H1 (cell line): ENCODE measurements around the gene SAP30L. TPM values are rescaled to one million over a fixed set of nuclear protein-coding genes. Genes with fewer than 3 reads are reported as not detected.

Experiments
- CTCF ChIA-PET: fragments of 300-600 bp; sonication (Branson Sonifier 250); formaldehyde crosslinking; loops from one replicate; lab custom pipeline; 2021; ENCODE audit not compliant: partially characterized antibody; lab: Charles Lee
- POLR2A ChIA-PET: fragments of 300-600 bp; sonication (Branson Sonifier 250); formaldehyde crosslinking; loops from one replicate; lab custom pipeline; 2021; ENCODE audit warnings: inconsistent platforms; ENCODE audit not compliant: partially characterized antibody; lab: Charles Lee
- DNase-seq, 2 experiments: peaks; one replicate each; pipeline versions ENCODE4 v3.0.0 to v3.0.0-alpha.2; 2010 to 2022; ENCODE audit warnings: low spot score in 2 of 2, low read depth in 1 of 2, mixed read lengths in 1 of 2
- FAIRE-seq: peaks from 2 replicates; lab custom pipeline; 2011; peaks lifted over from hg19 to GRCh38; lab: Jason Lieb, UNC
- H2AFZ ChIP-seq: 2 replicates; pipeline ENCODE4 v1.8.1; 2012; ENCODE audit warnings: low read length, inconsistent platforms
- H2AK5ac ChIP-seq: 2 replicates; pipeline ENCODE4 v1.6.1; 2013; ENCODE audit warnings: low read depth, low read length
- H2BK120ac ChIP-seq: replicated peaks from 2 replicates; pipeline ENCODE3; 2013; ENCODE audit warnings: low read depth, low read length, inconsistent platforms
- H2BK12ac ChIP-seq: 2 replicates; pipeline ENCODE4 v1.6.1; 2013; ENCODE audit warnings: low read depth, low read length
- H2BK15ac ChIP-seq: 2 replicates; pipeline ENCODE4 v1.6.1; 2013; ENCODE audit warnings: low read length
- H2BK20ac ChIP-seq: 2 replicates; pipeline ENCODE4 v1.6.1; 2013; ENCODE audit warnings: low read length
- H2BK5ac ChIP-seq: 2 replicates; pipeline ENCODE4 v1.6.1; 2013; ENCODE audit warnings: low read depth, low read length
- H3K14ac ChIP-seq: 2 replicates; pipeline ENCODE4 v1.6.1; 2013; ENCODE audit warnings: inconsistent platforms; ENCODE audit not compliant: insufficient read length
- H3K18ac ChIP-seq: 2 replicates; pipeline ENCODE4 v1.6.1; 2013; ENCODE audit warnings: low read length; ENCODE audit errors: extremely low read depth
- H3K23ac ChIP-seq: 2 replicates; pipeline ENCODE4 v1.6.1; 2013; ENCODE audit warnings: inconsistent platforms; ENCODE audit not compliant: insufficient read length
- H3K23me2 ChIP-seq: 2 replicates; pipeline ENCODE4 v1.6.1; 2013; ENCODE audit warnings: low read depth, low read length
- H3K27ac ChIP-seq: 2 replicates; pipeline ENCODE4 v1.6.1; 2011; ENCODE audit warnings: low read depth, low read length, inconsistent platforms
- H3K27me3 ChIP-seq, 4 experiments: replicated peaks in 1 of 4; 1 replicate in 1 of 4; 2 replicates in 3 of 4; pipeline versions ENCODE4 v1.6.1 to v1.8.1; 2011 to 2013; ENCODE audit warnings: low read length in 3 of 4, mild to moderate bottlenecking in 3 of 4, inconsistent platforms in 2 of 4, mixed read lengths in 2 of 4, moderate library complexity in 1 of 4; ENCODE audit not compliant: control insufficient read depth in 3 of 4, insufficient read depth in 3 of 4; ENCODE audit errors: extremely low read depth in 1 of 4
- H3K36me3 ChIP-seq, 4 experiments: 2 replicates each; pipeline versions ENCODE4 v1.6.1 to v1.8.1; 2011 to 2013; ENCODE audit warnings: mild to moderate bottlenecking in 4 of 4, low read length in 3 of 4, moderate library complexity in 2 of 4, control low read depth in 1 of 4, inconsistent platforms in 1 of 4; ENCODE audit not compliant: insufficient read depth in 4 of 4, control insufficient read depth in 2 of 4
- H3K4ac ChIP-seq: replicated peaks from 2 replicates; pipeline ENCODE3; 2013; ENCODE audit warnings: low read length, low read depth, mixed read lengths, inconsistent platforms; ENCODE audit not compliant: insufficient read length
- H3K4me1 ChIP-seq, 4 experiments: replicated peaks in 1 of 4; 1 replicate in 1 of 4; 2 replicates in 3 of 4; pipeline versions ENCODE4 v1.6.1 to v1.8.1; 2011 to 2013; ENCODE audit warnings: low read length in 3 of 4, inconsistent platforms in 2 of 4, mixed read lengths in 1 of 4; ENCODE audit not compliant: insufficient read depth in 4 of 4, control insufficient read depth in 3 of 4
- H3K4me2 ChIP-seq, 2 experiments: 2 replicates each; pipeline versions ENCODE4 v1.6.1 to v1.8.1; 2011 to 2013; ENCODE audit warnings: low read depth in 2 of 2, low read length in 2 of 2, control low read depth in 1 of 2, inconsistent platforms in 1 of 2, mild to moderate bottlenecking in 1 of 2; ENCODE audit not compliant: insufficient read depth in 1 of 2
- H3K4me3 ChIP-seq, 4 experiments: fragments of 200-600, 300-600 bp in 1 of 4; sonication (generic), shearing (Covaris generic), sonication (Bioruptor Twin) in 1 of 4; 2 replicates each; pipeline versions ENCODE4 v1.5.1 to v1.8.1; 2011 to 2016; ENCODE audit warnings: low read length in 4 of 4, low read depth in 3 of 4, control low read depth in 2 of 4, inconsistent platforms in 2 of 4, mild to moderate bottlenecking in 2 of 4, mixed read lengths in 1 of 4, moderate library complexity in 1 of 4; ENCODE audit not compliant: insufficient read depth in 2 of 4; ENCODE audit errors: extremely low read depth in 1 of 4
- H3K56ac ChIP-seq: replicated peaks from 2 replicates; pipeline ENCODE3; 2013; ENCODE audit warnings: low read depth, mild to moderate bottlenecking, mixed read lengths, low read length, inconsistent platforms; ENCODE audit not compliant: insufficient read length
- H3K79me1 ChIP-seq: 2 replicates; pipeline ENCODE4 v1.6.1; 2013; ENCODE audit warnings: low read depth, low read length, control low read depth
- H3K79me2 ChIP-seq, 2 experiments: 2 replicates each; pipeline versions ENCODE4 v1.6.1 to v1.8.1; 2012 to 2013; ENCODE audit warnings: low read length in 2 of 2, mild to moderate bottlenecking in 2 of 2, inconsistent platforms in 1 of 2; ENCODE audit not compliant: insufficient read depth in 2 of 2, control insufficient read depth in 1 of 2
- H3K9ac ChIP-seq, 4 experiments: replicated peaks in 1 of 4; 1 replicate in 1 of 4; 2 replicates in 3 of 4; pipeline versions ENCODE4 v1.6.1 to v1.8.1; 2011 to 2013; ENCODE audit warnings: low read depth in 3 of 4, low read length in 3 of 4, control low read depth in 2 of 4, mild to moderate bottlenecking in 2 of 4, moderate library complexity in 2 of 4, inconsistent platforms in 1 of 4; ENCODE audit errors: extremely low read depth in 1 of 4
- H3K9me3 ChIP-seq, 2 experiments: 2 replicates each; pipeline versions ENCODE4 v1.6.1 to v1.8.1; 2012 to 2013; ENCODE audit warnings: mild to moderate bottlenecking in 2 of 2, moderate library complexity in 2 of 2, control low read depth in 1 of 2, inconsistent platforms in 1 of 2, low read depth in 1 of 2, low read length in 1 of 2, mixed read lengths in 1 of 2; ENCODE audit not compliant: insufficient read depth in 2 of 2
- H4K20me1 ChIP-seq, 2 experiments: replicated peaks in 1 of 2; 2 replicates each; pipeline versions ENCODE3 to v1.8.1; 2011 to 2013; ENCODE audit warnings: inconsistent platforms in 2 of 2, low read length in 2 of 2, mild to moderate bottlenecking in 1 of 2; ENCODE audit not compliant: insufficient read depth in 2 of 2, control insufficient read depth in 1 of 2
- H4K5ac ChIP-seq: 2 replicates; pipeline ENCODE4 v1.6.1; 2013; ENCODE audit warnings: low read length, low read depth, mixed read lengths, inconsistent platforms; ENCODE audit not compliant: insufficient read length
- H4K8ac ChIP-seq: 2 replicates; pipeline ENCODE4 v1.8.0; 2013; ENCODE audit warnings: mild to moderate bottlenecking, moderate library complexity, low read length, inconsistent platforms; ENCODE audit not compliant: insufficient read depth; ENCODE audit errors: extremely low read depth
- H4K91ac ChIP-seq: replicated peaks from 2 replicates; pipeline ENCODE3; 2013; ENCODE audit warnings: low read length, mixed read lengths, inconsistent platforms; ENCODE audit not compliant: insufficient read length
- ASH2L ChIP-seq: fragments of 200-600, 300-600 bp; sonication (generic); IDR thresholded peaks from one replicate; pipeline ENCODE4 v1.7.1; 2017; ENCODE audit warnings: low read length
- CTBP2 ChIP-seq: IDR thresholded peaks from 2 replicates; pipeline ENCODE4 v1.7.0; 2011; ENCODE audit warnings: borderline replicate concordance, mild to moderate bottlenecking, moderate library complexity, mixed read lengths, low read length; ENCODE audit not compliant: insufficient read depth, insufficient read length
- JUND ChIP-seq: IDR thresholded peaks from 2 replicates; pipeline ENCODE4 v1.6.1; 2011; ENCODE audit warnings: mild to moderate bottlenecking, improper control_type of control experiment, low read length
- KDM4A ChIP-seq: IDR thresholded peaks from one replicate; pipeline ENCODE4 v1.7.1; 2012; ENCODE audit warnings: low read depth, mild to moderate bottlenecking, moderate library complexity, low read length, inconsistent platforms; ENCODE audit not compliant: severe bottlenecking
- SAP30 ChIP-seq: fragments of 300-600 bp; sonication (generic); IDR thresholded peaks from 2 replicates; pipeline ENCODE4 v1.7.1; 2012; ENCODE audit warnings: low read length, moderate library complexity, mild to moderate bottlenecking, inconsistent platforms; ENCODE audit not compliant: insufficient read depth, insufficient replicate concordance
- WGBS, 2 experiments: shearing (Covaris generic) in 1 of 2; methylation state at CpG; one replicate each; pipeline versions ENCODE4 v1.1.6 to v1.1.7; 2013 to 2015; ENCODE audit warnings: low lambda C conversion rate in 2 of 2, mixed read lengths in 2 of 2, inconsistent platforms in 1 of 2, low coverage in 1 of 2, missing lambda C conversion rate in 1 of 2; ENCODE audit not compliant: insufficient replicate concordance in 2 of 2, insufficient coverage in 1 of 2, insufficient read length in 1 of 2; ENCODE audit errors: extremely low coverage in 1 of 2, missing lambda C conversion rate in 1 of 2; 5-methylcytosine and 5-hydroxymethylcytosine counted together
- polyA plus RNA-seq, 7 experiments: library from polyadenylated mRNA; depleted of rRNA in 3 of 7; stranded (reverse) in 5 of 7; unstranded in 2 of 7; fragments of >200 nt in 5 of 7; fragments of 200-250 nt in 2 of 7; gene quantifications; 1 replicate in 5 of 7; 2 replicates in 1 of 7; 4 replicates in 1 of 7; pipeline versions ENCODE4 v1.2.1 to v1.2.3, GENCODE V29; 2011 to 2013; ENCODE audit warnings: missing spikeins in 2 of 7, mixed read lengths in 2 of 7
- total RNA-seq: library from RNA; stranded (reverse); fragmentation: NEBNext Ultra II Directional; extraction: Animal tissue kit (Norgen Biotek cat#: 25700); gene quantifications from 2 replicates; pipeline ENCODE4 v1.2.1, GENCODE V29; 2021
- TF ChIP-seq, protein P1 (sequence below): IDR thresholded peaks from 2 replicates; pipeline ENCODE4 v1.6.1; 2011; ENCODE audit warnings: low read length, improper control_type of control experiment

Gene SAP30L
- total and polyA plus RNA-seq, 2 of the 8 experiments (the other 6 are each of a cell fraction or from before 2014, with no cell fraction given) = 12.2 to 31.5 TPM

DNA sequence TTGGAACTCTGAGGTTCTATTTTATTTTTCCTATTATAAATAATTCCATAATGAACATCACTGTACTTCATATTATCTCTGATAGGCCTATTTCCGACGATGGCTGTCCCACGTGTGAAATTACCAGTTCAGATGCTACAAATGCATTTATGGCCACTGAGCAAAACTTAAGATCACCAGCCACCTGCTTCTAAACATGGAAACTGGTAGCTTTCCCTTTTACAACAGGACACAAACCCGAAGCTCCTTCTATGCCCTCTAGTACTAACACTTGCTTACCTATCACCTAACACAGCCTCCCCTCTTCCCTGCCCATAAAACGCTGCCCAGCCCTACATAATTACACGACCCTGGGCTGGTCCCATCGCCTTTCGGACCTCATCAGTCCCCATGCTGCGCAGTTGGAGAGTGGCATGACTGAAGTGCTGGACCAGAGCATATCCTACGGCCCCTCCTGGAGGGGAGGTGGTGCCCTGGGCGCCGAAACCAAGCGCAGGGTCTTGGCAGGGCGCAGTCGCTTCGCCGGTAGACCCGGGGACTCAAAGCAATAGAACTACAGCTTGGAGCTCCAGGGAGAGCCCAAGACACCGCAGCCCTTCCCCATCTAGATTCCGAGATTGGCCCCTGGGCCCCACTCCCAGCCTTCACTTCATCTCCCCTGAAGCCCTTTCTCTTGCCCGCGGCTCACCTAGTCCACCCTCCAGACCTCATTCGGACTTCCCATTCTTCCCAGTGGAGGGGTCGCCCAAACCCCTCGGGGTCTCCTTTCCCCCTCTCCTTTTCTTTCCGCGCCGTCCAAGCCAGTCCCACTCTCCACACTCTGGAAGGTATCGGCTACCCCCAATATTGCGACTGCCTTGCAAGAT lies 1.0 kb upstream of the SAP30L start:
- H3K36me3 ChIP-seq = peaks cover 0 to 6% (median 2%) of the 10 kb centered on the region in 4 experiments; a peak in 3 of 8 replicates

More for the DNA sequence above, 1.0 kb upstream of the SAP30L start:
- Histone ChIP-seq H2AFZ (peak overlapping the region; percentile 93), H3K27ac (no peak overlapping the region), H2BK12ac (no peak overlapping the region), H2BK20ac (no peak overlapping the region), H3K14ac (no peak overlapping the region), H3K23me2 (peaks cover 17% of the 10 kb centered on the region), H3K4me1 (peaks cover 0 to 7% (median 2%) of the 10 kb centered on the region in 4 experiments; a peak in 3 of 7 replicates), H3K9me3 (no peaks in the 10 kb centered on the region), H2BK15ac (no peak overlapping the region), H4K20me1 (peaks cover 9 to 11% of the 10 kb centered on the region in 2 experiments), H3K4me3 (peak overlapping the region; percentile 80 to 93 (median 92)), H3K27me3 (peaks cover 0 to 3% (median 0%) of the 10 kb centered on the region in 4 experiments; a peak in 1 of 7 replicates), H2BK5ac (0 out of 2 replicates have a peak overlapping the region, but pooled peaks have one; percentile 44), H3K18ac (peak overlapping the region; percentile 97), H3K79me2 (peaks cover 0 to 19% of the 10 kb centered on the region in 2 experiments; a peak in 2 of 4 replicates), H4K8ac (no peak overlapping the region), H2BK120ac (no peak overlapping the region), H3K9ac (peak overlapping the region in 2 of 4 experiments; percentile 39 to 47; a peak in 4 of 7 replicates), H4K5ac (no peak overlapping the region), H3K56ac (no peak overlapping the region), H4K91ac (no peak overlapping the region), H2AK5ac (no peak overlapping the region), H3K4me2 (peak overlapping the region; percentile 91 to 98), H3K23ac (no peak overlapping the region), H3K79me1 (no peaks in the 10 kb centered on the region; the same call in 1 of the 2 replicates), H3K4ac (no peak overlapping the region)
- DNase-seq (peak in 1 of 2 experiments; percentile 75), FAIRE-seq (no peak)
- POLR2A ChIA-PET = no interaction called here
- TF ChIP-seq, protein P1, sequence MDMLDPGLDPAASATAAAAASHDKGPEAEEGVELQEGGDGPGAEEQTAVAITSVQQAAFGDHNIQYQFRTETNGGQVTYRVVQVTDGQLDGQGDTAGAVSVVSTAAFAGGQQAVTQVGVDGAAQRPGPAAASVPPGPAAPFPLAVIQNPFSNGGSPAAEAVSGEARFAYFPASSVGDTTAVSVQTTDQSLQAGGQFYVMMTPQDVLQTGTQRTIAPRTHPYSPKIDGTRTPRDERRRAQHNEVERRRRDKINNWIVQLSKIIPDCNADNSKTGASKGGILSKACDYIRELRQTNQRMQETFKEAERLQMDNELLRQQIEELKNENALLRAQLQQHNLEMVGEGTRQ = no peak
- peak; percentile 31 for TF ChIP-seq SAP30
- TF ChIP-seq KDM4A = peak; percentile 88
- peak; percentile 21 for TF ChIP-seq ASH2L
- no peak for TF ChIP-seq JUND
- TF ChIP-seq CTBP2 = peak; percentile 83
- CTCF ChIA-PET = interaction anchor here (0.6 to 1.5 kb wide), 5 partner anchors 14 to 40 kb away, joined by 3 to 8 read pairs (median 4); no protein-coding TSS in a partner anchor
- WGBS, 2 experiments = 10% methylated on average over 29 of the region's 30 CpGs; no CpG with 5 or more reads in 1 of the 2 experiments
